AG09319 (cell line): ENCODE data around the gene RGL1.

ENCODE experiments used
- DNase-seq: peaks from one replicate; pipeline ENCODE4 v3.0.0-alpha.2; 2010; ENCODE audit warnings: low read depth; ENCODE audit errors: extremely low read depth
- CTCF ChIP-seq: IDR thresholded peaks from 2 replicates; pipeline ENCODE4 v1.5.1; 2011; ENCODE audit warnings: low read depth, mild to moderate bottlenecking, inconsistent platforms, low read length, moderate library complexity

Gene RGL1

DNA sequence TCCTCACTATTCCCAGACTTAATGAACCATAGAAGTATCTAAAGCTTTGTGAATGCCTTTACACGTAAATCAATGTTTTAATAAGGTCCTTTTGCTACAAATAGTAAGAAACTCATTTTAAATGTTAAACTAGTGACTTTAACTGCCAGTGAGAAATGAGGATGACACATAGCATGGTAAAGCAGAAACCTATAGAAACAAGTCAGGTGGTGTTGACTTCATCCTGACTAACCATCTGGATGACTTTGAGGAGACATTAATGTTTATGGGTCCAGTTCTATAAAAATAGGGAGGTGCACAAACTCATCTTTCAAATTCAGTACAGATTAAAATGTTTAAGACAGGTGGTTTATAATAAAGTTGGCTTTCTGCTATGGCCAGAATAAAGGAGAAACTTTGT lies 147.2 kb downstream of the RGL1 start:
- no peak for TF ChIP-seq CTCF

DNA sequence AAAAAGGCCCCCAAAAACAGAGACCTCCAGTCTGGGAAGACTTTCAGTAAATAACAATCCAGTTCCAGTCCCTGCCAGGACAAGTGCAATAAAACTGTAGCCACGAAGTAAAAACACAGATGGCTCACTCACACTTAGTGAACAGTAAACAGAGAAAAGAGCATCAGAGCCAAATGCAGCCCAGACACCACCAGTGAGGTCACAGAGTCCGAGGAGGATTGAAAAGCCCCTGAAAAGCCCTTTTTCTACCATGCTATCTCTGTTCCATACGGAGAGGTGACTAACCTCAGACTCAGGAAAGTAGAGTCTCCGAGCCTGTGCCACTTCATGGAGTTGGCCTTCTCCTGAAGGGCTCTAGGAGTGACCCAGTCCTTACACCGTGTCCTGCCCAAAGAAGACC lies 148.1 kb downstream of the RGL1 start:
- no peak for DNase-seq
- no peak for TF ChIP-seq CTCF

More for the DNA sequence above, 147.2 kb downstream of the RGL1 start:
- DNase-seq = no peak

GRCh38 chr1:183954496-183954895 lies 149.6 kb downstream of the RGL1 start:
- no peak for TF ChIP-seq CTCF
- no peak for DNase-seq

DNA sequence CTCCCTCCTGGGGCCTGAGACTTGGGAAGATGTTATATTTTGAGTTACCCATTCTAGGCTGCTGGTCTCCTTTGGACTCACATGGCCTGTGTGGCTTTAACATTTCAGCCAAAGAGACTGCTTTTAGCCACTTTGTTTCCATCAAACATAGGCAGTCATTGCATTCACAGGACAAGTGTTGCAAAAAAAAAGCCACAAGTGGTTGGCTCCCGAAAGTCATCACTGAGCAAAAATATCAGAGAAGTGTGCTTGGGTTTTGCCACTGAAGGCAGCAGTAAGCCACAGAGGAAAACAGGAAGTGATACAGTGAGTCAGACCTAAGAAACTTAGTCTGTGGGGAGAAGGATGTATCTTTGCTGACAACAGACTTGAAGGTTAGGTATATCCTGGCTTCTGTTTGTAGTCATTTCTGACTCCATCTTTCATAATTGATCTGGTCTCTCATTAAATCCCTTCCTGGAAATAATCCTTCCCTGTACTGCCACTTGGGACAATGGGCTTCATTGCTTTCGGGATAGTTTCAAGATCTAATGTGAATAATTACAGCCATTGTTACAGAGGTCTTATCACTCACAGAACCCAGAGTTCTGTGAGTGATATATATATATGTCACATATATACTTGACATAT lies 151.8 kb downstream of the RGL1 start:
- DNase-seq = peak; percentile 27
- TF ChIP-seq CTCF = peak; percentile 42

DNA sequence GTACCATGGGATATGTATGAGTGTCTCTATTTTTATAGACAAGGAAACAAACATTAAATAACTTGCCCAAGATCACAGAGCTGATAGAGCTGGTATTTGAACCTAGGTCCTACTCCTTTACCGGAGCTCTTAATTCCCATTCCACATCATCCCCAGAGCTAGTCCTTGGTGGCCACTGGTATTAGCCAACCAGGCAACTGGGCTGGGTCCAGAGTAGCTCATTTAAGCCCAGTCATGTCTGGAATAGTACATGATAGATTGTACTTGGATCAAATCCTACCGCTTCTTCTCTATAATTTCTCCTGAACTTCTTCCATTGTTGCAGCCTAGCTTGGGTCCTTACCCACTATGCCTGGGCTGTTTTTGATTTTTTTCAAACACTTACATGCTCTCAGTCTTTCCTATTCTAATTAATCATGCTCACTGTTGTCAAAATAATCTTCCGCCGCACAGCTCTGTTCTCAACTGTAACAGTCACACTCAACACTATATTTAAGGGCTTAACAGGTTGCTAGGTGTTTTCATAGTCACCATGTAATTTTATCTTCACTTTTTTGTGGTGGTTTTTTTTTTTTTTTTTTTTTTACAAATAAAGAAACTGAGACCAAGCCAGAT lies 152.4 kb downstream of the RGL1 start:
- no peak for TF ChIP-seq CTCF
- DNase-seq = no peak

- TF ChIP-seq CTCF = no peak
- no peak for DNase-seq
Measured at GRCh38 chr1:183958958-183959357, 154.0 kb downstream of the RGL1 start.

GRCh38 chr1:183961132-183961531 lies 156.2 kb downstream of the RGL1 start:
- TF ChIP-seq CTCF = no peak
- no peak for DNase-seq
